DOHH2 (cell line): ENCODE measurements around the gene PPP2R5B.

ENCODE experiments used
- EZH2phosphoT487 ChIP-seq: fragments of 200-600 bp; sonication (generic); IDR thresholded peaks from 2 replicates; pipeline ENCODE4 v1.6.1; 2017; ENCODE audit warnings: borderline replicate concordance, mild to moderate bottlenecking, antibody characterized with exemption, low read length, moderate library complexity, mixed read lengths
- TF ChIP-seq, protein P1 (sequence below): fragments of 200-600 bp; sonication (generic); IDR thresholded peaks from one replicate; pipeline ENCODE4 v1.5.1; 2014; ENCODE audit warnings: antibody characterized with exemption, mild to moderate bottlenecking, low read depth, low read length; ENCODE audit not compliant: poor library complexity, severe bottlenecking

DNA sequence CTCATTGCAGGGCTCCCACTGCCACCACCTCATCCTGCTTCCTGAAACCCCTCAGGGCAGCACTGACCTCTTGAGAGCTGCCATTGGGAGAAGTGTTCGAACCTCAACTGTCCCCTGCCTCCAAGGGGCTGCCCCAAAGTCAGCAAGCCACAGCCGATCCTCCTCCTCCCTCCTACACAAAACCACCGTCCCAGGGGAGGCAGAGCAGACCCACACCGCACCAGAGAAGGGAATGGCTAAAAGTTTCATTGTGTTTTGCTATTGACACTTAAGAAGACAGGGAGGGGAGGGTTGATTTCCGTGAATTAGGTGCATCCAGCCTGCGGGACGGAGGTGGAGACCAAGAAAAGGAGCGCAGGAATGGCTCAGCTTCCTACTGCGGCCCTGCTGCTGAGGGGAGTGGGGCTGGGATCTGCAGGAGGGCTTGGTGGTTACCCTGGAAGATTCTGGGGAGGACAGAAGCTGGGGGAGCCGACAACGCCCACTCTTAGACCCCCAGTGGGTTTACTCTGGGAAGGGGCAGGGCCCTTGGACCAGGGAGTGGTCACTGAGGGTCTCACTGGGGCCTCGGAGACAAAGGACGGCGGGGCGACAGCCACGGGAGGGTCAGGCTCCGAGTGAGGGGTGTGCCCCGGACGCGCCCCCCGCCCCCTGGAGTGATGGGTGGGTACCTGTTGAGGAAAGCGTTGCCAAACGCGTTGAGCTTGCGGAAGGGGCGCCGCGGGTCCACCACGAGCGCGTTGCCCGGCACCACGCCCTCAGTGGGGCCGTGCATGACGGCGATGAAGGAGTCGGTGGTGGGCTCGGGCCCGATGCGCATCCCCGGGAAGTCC, 46.9 kb upstream of the PPP2R5B start:
- TF ChIP-seq, protein P1, sequence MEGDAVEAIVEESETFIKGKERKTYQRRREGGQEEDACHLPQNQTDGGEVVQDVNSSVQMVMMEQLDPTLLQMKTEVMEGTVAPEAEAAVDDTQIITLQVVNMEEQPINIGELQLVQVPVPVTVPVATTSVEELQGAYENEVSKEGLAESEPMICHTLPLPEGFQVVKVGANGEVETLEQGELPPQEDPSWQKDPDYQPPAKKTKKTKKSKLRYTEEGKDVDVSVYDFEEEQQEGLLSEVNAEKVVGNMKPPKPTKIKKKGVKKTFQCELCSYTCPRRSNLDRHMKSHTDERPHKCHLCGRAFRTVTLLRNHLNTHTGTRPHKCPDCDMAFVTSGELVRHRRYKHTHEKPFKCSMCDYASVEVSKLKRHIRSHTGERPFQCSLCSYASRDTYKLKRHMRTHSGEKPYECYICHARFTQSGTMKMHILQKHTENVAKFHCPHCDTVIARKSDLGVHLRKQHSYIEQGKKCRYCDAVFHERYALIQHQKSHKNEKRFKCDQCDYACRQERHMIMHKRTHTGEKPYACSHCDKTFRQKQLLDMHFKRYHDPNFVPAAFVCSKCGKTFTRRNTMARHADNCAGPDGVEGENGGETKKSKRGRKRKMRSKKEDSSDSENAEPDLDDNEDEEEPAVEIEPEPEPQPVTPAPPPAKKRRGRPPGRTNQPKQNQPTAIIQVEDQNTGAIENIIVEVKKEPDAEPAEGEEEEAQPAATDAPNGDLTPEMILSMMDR: no peak
- TF ChIP-seq EZH2phosphoT487: no peak
